Fibroblast of pulmonary artery (primary cell): Measurements from ENCODE around the gene KIF18B.

Experiments used
- DNase-seq: peaks from one replicate; pipeline ENCODE4 v3.0.0-alpha.2; 2010; ENCODE audit warnings: low read depth
- H3K4me3 ChIP-seq: replicated peaks from 2 replicates; pipeline ENCODE4 v1.5.1; 2011; ENCODE audit warnings: low read depth, mild to moderate bottlenecking, control low read depth, low read length, moderate library complexity
- CTCF ChIP-seq: IDR thresholded peaks from 2 replicates; pipeline ENCODE4 v1.5.1; 2011; ENCODE audit warnings: mild to moderate bottlenecking, control low read depth, low read length, inconsistent platforms; ENCODE audit errors: missing control alignments

KIF18B gene

GRCh38 chr17:44881145-44881544 is 66.4 kb downstream of the KIF18B start:
- DNase-seq, result no peak
- H3K4me3 ChIP-seq, result no peak overlapping the region
- no peak for TF ChIP-seq CTCF

- no peak for DNase-seq
- TF ChIP-seq CTCF, result no peak
- no peak overlapping the region for H3K4me3 ChIP-seq
Measured at GRCh38 chr17:44880062-44880461, 67.5 kb downstream of the KIF18B start.

GRCh38 chr17:44879376-44879775 is 68.2 kb downstream of the KIF18B start:
- TF ChIP-seq CTCF, result no peak
- DNase-seq, result no peak
- H3K4me3 ChIP-seq, result no peak overlapping the region

- peak; percentile 58 for DNase-seq
- peak; percentile 67 for TF ChIP-seq CTCF
- no peak overlapping the region for H3K4me3 ChIP-seq
Measured at GRCh38 chr17:44878627-44879221, 68.8 kb downstream of the KIF18B start.

- DNase-seq, result no peak
- no peak for TF ChIP-seq CTCF
- H3K4me3 ChIP-seq, result no peak overlapping the region
Measured at GRCh38 chr17:44877121-44877520, 70.5 kb downstream of the KIF18B start.

- H3K4me3 ChIP-seq, result no peak overlapping the region
- no peak for TF ChIP-seq CTCF
- DNase-seq, result no peak
Measured at GRCh38 chr17:44875761-44876160, 71.8 kb downstream of the KIF18B start.
